HG03045 (cell line): ENCODE measurements around the gene PGBD5.

ENCODE experiments used
- ATAC-seq: cut with Tn5 transposase; IDR thresholded peaks from one replicate; pipeline ENCODE4 v1.9.1; 2021; ENCODE audit warnings: mild to moderate bottlenecking, moderate library complexity; ENCODE audit not compliant: unreplicated experiment

PGBD5 gene

DNA sequence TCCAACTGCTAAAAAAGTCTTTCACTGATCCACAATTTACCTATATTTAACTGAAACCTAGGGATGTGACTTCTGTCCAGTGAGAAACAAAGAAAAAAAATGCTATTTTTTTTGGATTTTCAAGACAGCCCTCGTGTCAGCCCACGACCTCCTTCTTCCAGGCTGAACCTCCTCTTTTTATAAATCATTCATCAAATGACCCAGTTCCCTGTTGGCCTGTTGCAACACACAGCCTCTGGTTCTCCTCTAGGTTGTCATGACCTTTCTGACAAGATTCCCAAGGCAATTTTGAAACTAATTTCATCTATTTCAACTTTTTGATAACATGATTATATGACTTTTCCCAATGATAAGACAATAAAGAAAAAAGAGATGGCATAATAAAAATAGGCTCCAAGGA, 74.6 kb downstream of the PGBD5 start:
- no peak for ATAC-seq

DNA sequence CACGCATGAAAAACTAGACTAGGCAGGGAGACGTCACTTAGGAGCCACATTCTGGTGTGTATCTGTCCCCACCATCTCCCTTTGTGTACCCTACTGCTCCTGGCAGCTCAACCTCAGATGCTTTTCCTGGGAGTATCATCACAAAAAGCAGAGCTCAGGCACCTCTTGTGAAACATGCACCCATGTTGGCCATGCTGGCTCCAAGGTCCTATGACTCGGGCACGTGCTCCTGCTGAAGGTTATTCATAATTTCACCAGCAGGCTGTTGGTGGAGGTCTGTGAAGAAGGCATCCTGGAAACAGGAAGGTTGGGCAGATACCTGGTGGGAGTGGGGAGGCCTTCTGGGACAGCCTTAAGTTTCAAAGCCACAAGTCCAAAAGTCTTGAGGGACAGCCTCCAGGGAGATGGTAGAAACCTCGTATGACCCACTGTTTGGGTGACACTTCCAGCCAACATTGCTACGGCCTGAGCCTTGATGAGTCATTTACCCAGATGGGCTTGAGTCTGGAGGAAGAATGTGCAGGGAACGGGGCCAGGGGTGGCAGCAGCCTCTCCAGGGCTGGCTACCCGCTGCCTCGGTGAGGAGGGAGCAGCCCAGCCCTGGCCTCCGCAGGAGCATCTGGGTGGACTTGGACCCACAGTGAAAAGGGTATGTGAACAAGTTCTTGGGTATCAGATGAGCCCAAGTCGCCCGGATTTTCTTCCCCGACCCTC, 75.8 kb downstream of the PGBD5 start:
- ATAC-seq = no peak

DNA sequence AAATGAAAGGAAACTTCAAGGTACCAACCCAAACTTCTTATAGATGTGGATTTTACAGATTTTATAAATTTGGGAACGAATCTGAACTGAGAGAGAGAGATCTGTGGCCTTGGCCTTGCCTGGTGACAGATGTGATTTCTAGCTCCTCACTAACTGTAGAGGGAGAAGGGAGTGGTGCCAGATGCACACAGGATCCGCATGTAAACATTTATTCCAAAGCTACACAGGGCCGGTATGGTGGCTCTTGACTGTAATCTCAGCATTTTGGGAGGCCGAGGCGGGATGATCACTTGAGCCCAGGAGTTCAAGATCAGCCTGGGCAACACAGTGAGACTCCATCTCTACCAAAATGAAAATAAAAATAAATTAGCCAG, 77.1 kb downstream of the PGBD5 start:
- no peak for ATAC-seq

DNA sequence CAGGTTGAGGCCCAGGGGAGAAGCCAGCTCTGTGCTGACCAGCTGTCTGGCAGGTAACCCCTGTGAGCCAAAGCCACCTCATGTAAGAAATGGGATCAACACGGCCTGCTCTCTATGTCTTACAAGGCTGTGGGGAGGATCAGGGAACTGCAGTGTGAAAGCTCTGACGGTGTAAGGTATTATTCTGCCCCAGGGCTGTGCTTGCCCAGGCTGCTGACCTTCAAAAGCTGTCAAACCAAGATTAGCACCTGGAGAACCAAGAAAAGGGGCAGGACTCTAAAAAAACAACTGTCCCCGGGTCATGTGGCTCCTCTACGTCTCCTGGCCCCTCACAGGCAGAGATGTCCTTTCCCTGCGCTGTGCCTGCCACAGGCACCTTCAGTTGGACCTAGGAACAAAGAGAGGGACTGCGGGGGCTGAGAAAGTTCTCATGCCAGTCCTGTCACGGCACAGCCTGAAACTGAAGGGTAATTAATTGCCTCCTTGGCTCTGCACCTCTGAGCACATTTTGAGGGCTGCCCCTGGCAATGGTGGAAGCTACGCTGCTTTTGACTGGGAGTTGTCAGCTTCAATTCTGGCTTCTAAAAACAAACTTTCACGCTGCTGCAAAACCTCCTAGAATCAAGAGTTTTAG, 77.6 kb downstream of the PGBD5 start:
- ATAC-seq = no peak

DNA sequence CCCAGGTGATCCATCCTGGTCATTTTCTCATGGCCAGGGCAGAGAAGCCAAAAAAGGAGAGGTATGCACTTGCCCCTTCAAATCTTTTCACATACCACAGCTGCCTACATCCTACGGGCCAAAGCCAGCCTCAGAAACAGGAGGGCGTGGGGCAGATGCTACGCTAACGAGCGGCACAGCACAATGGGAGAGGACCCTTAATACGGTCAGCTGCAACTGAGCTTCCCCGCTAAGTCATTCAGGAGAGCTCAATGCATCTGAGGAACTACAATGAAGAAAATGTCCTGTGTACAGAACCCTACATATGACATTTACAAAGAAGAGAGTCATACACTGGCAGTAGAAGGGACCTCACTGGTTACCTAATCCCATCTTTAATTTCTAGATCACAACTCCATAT, 78.2 kb downstream of the PGBD5 start:
- ATAC-seq = no peak

DNA sequence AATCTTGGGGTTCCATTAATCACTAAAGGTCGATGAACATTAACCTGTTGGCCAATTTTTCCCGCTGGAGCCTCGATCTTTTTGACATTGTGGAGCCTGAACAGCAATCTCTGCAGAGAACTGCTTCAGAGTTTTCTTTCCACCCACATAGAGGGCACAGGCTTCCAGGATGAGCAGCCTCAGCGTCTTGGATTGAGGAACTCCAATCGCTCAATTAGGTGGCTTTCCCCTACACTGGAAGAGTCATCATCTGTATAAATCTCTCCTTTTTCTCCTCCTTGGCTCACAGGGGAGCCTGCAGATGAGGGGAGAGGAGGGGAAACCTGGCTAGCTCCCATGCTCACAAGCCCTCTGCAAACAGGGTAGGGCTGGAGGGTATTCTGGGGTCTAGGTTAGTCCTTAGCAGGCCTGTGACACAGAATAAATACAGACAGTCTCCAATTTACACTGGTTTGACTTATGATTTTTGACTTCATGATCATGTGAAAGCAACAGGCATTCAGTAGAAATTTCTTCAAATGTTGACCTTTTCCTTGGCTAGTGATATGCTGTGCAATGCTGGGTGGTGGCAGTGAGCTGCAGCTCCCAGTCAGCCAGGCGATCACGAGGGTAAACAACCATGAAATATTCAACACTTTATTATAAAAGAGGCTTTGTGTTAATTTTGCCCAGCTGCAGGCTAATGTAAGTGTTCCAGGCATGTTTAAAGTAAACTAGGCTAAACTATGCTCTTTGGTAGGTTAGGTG, 80.8 kb downstream of the PGBD5 start:
- no peak for ATAC-seq

DNA sequence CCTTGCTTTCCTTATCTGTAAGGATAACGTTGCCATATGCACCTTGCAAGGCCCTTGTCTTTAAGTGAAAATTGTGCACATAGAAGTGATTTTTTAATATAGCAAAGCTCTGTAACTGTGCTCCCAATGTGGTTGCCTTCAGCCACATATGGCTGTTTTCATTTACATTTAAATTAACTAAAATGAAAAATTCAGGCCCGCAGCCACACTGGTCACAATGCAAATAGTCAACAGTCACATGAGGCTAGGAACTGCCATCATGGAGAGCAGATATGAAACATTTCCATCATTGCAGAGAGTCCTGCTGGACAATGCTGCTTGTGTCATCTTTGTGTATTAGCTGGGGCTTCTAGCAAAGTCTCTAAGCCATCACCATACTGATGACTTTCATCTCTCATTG, 83.4 kb downstream of the PGBD5 start:
- no peak for ATAC-seq

DNA sequence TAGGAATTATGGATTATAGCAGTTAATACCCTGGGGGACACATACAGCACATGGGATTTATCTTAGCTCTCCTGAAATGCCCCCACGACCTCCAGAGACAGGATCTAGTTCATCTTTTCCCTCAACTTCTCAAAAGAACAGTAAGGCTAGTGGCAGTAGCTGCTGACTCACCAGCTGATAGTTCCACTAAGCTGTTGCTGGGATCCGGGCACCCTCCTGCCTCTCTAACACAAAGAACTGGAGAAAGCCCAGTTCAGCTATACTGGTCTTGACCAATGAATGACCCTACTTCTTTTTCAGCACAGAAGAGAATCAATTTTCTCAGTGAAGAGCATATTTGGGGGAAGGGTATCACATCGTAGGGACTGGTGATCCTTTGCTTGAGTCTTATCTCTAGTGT, 84.1 kb downstream of the PGBD5 start:
- no peak for ATAC-seq

DNA sequence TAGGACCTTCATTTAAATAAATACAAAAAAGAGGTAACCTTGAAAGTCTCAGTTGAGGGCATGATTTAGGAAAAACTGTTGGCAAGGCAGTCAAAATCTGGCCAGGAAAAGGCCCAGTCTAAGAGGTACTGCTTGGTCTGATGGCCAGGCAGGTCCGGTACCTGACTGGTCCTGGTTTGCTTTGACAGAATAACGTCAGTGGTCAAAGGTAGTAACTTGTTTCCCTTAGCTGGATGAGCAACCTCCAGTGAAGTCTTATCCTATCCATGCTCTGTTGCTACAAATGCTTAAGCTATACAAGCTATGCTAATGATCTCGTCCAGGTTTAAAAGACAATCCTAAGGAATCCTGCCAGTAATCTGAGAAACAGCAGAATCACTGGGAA, 85.0 kb downstream of the PGBD5 start:
- no peak for ATAC-seq

DNA sequence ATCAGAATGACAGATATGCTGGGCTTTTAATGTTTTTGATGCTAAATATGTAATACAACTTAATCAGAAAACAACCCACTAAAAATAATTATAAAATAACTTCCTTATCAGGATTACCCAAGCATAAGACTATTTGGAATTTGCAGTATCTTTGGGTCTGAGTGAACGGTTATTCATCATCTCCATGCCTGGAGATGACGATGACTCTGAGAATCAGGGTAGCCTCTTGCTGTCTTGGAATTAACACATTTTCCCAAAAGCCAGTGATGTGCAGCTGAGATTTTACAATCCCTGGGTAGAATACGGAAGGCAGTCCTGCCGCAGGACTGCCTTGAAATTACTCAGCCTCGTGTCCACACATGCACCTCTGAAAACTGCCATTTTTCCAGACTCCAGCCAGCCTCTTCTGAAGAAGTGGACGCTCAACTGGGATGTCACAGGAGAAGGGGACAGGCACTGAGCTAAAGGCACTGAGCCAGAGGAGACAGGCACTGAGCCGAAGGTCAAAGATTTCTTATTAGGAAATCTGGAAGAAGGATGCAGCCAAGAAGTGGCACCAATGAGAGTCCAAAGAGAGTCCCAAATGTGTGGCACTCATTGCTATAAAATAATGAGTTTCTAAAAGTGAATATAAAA, 85.5 kb downstream of the PGBD5 start:
- no peak for ATAC-seq

DNA sequence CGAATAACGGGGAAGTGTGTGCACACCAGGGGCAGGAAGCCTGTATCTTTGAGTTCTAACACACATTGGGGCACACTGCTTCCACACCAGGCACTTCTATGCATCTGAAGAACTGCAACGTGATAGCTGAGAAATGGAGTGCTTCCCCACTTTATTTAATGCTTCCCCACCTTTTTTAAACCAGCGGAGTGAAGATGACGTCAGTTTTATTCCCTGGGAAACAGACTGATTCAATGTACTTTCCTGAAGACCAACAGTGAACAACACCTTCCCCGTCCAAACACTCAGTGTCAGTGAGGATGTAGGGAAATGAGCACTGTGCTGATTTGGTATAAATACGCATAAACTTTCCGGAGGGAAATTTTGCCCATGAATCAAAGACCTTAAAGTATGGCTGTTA, 87.1 kb downstream of the PGBD5 start:
- ATAC-seq = no peak

DNA sequence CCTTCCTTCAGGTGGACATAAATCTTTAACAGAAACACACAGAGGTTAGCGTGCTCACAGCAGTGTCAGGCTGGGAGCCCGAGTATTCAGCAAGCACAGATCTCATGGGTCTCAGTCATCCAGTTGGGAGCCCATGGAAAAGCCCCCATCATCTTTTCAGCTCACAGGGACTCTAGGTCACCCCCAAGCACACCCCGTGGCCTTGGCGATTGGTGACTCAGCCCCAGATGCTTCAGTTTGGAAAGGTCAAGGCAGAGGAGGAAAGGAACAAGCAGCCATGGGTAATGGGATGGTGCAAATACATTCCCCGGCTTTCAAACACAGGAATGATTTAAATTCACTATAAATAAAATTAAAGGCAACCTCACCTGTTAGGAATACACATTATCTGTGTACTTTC, 88.9 kb downstream of the PGBD5 start:
- no peak for ATAC-seq

DNA sequence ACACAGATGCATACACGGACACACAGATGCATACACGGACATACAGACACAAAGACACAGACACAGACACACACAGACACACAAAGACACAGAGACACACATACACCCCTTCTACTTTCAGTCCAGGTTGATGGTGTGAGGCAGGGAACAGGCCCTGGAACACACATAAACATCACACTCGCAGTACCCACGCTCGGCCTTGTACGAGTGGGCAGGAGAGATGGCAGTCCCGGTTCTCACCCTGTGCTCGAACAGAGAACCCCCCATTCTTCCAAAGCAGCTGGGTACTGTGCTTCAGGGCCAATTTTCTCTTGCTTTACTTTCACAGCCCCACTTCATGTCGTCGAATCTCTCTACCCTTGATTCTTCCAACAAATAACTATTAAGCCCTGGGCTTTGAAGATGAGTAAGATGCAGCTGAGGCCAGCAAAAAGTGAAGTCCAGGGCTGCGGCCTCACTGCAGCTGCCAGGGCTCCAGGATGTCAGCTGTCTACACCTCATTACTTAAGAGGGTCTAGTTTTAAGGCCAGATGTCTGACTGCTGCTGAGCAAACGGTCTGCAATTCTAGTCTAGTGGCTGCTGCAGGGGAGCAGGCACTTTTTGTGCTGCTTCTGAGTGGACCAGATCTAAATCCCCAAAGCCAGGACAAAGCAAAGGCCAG, 90.1 kb downstream of the PGBD5 start:
- ATAC-seq = no peak

DNA sequence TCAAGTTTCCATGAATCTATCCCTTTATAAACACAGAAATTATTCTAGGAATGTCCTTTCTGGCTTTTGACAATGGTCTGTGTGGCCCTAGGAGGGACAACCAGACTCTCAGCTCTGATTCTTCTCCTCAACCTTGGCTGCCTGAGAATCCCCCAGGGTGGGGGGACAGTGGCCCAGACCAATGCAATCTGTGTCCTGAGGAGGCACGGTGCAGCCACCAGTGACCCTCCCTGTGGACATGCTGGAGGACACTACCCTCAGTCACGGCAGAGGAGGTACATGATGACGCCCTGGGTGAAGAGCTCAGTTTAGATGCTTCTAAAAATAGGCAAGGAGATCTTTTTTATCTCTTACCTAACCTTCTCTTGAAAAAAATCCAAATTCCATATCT, 91.7 kb downstream of the PGBD5 start:
- no peak for ATAC-seq

DNA sequence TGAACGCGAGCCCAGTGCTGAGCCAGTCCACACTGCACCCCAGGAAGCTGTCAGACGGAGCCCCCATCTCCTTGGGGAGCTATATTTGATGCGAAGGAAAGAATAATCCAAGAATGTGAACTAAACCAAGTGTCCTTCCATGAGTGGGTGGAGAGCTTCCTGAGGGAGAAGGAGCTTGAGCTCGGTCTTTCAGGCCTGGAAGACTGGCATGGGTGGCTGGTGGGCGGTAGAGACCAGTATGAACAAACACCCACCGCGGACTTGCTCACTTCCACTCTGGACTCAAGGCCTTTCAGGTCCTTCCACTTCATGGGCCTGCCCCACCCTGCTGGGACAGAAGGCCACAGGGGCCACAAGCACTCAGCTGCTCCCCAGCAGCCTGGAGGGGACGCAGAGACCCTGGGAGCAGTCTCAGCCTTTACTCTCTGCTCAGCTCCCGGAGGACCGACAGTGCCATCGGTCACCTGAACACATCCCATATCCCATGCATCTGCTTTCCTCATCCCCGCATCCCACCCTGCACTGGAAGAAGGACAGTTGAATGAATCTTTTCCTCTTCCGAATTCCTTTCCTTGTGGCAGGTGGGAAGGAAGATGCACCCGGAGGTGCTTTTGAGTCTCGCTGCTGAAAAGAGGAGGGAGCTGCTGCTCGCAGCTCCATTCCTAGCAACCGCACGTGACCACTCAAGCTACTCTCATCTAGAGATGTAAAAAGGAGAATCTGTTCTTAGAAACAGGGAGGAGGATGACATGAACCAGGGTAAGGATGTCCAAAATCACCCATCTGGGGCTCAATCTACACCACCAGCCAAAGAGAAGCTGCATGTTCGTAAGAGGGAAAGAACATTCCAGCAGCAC, 92.3 kb downstream of the PGBD5 start:
- ATAC-seq = no peak

DNA sequence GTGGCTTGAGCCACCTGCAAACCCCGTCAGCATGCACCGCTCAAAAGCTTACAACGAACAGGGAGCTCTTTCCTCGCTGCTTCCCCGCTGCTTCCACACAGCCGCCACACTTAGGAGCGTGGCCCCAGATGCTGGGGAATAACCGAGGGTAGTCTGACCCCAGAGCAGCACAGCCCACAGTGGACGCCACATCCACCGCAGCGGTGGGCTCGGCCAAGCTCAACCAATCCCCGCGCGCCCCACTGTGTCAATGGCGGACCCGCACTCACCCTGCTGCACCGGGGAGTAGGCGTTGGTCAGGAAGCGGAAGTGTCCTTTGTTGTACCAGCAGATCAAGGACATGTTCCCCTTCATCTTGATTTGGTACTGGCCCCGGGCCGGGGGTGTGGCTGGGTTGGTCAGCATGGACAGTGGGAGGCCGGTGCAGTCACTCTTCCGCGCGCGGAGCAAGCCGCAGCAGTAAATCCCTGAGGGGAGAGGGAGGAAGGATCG, 93.5 kb downstream of the PGBD5 start:
- no peak for ATAC-seq

DNA sequence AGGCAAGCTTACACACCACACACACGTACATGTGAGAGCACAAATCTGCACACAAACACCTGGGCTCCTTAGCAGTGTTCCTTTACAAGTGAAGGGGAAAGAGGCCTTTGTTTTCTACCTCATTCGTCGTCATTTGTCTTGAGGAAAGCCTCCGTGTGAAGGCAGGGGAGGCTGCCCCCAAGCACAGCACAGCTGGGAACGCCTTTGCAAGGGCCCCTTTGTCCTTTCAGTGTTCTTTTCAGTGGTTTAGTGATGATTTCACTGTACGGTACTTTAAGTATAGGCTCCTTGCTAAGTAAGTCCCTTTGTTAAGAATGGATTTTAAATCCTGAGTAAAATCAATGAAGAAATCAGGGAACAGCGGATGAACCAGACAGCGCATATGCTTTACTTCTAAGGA, 94.1 kb downstream of the PGBD5 start:
- ATAC-seq = no peak

DNA sequence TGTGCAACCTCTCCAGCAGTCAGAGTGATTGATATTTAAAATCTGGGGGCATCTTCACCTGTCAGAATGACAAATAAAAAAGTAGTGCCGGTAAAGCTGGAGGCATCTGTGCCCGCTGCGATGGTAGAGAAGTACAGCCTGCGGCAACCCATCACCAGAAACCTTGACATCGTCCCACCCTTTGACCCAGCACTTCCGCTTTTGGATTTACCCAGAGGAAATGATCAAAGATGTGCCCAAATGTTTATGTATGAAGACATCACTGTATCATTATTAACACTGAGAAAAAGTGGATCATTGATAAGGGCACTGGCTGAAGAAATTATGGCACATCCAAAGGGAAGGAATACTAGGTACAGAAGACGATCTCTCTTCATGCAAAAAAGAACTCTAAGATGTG, 96.0 kb downstream of the PGBD5 start:
- no peak for ATAC-seq

DNA sequence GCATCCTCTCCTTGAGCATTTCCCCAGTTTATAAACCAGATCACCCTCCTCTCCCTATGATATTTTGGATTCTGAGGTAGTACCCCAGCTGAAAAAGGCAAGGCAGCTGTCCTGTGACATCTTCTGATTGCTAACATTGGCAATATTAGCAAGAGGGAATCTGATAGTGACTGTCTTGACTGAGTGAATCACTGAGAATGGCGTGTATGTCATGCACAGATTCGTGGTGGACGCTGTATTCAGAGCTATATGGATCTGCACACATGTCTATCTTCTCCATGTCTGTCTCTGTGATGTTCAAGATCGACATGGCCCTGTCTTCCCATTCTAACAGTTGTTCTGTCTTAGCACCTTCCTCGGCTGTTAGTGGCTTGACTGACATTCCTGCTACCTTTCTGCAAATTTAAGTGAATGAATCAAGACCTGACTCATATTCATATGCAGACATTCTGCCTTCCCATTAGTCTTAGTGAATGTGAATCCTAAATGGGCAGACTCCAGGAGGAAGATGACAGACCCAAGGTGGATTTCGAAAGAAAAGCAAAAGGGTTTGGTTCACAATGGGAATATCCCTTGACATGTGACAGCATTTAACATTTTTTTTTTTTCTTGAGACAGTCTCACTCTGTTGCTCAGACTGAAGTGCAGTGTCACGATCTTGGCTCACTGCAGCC, 97.7 kb downstream of the PGBD5 start:
- ATAC-seq = no peak

DNA sequence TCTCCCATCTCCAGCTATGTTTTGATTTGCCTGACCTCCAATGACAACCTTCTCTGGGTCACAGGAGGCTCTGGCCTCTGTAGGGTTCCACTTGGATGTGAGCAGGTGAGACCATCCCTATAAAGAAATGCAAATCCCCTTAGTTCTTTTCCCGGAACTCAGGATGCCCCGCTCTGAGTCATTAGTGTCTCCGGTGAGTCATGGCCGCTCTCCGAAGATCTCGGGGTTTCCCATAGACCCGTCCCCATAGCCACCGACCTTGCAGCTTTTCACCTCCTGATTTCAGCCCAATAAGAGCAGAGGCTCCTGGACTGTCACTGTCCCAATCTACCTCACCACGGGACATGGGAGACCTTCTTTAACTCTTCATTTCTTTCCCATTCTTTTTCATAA, 98.2 kb downstream of the PGBD5 start:
- ATAC-seq = peak; percentile 54
